OCI-LY3 (cell line): ENCODE data around the gene GMPR.

Source experiments
- EZH2phosphoT487 ChIP-seq: fragments of 200-600 bp; shearing (Covaris generic); IDR thresholded peaks from 2 replicates; pipeline ENCODE4 v1.6.1; 2018; ENCODE audit warnings: antibody characterized with exemption, mixed run types, low read depth
- TF ChIP-seq, protein P1 (sequence below): fragments of 200-600, 300-600 bp; sonication (generic); IDR thresholded peaks from 2 replicates; pipeline ENCODE4 v1.5.1; 2014; ENCODE audit warnings: antibody characterized with exemption, low read length, low read depth

DNA sequence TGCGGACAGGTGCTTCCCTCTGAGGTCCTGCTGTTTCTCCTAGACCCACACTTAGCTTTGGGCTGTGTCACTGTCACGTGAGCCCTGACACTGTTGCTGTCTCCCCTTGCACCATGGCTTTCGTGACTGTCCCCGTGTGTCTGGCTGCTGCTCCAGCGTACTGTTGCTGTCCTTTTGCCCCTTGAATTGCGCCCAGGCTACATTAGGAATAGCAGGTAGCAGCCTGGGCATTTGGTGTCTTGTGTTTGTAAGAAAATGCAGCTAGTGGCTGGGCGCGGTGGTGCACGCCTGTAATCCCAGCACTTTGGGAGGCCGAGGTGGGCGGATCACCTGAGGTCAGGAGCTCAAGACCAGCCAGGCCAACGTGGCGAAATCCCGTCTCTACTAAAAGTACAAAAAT is 46.1 kb downstream of the GMPR start:
- TF ChIP-seq, protein P1, sequence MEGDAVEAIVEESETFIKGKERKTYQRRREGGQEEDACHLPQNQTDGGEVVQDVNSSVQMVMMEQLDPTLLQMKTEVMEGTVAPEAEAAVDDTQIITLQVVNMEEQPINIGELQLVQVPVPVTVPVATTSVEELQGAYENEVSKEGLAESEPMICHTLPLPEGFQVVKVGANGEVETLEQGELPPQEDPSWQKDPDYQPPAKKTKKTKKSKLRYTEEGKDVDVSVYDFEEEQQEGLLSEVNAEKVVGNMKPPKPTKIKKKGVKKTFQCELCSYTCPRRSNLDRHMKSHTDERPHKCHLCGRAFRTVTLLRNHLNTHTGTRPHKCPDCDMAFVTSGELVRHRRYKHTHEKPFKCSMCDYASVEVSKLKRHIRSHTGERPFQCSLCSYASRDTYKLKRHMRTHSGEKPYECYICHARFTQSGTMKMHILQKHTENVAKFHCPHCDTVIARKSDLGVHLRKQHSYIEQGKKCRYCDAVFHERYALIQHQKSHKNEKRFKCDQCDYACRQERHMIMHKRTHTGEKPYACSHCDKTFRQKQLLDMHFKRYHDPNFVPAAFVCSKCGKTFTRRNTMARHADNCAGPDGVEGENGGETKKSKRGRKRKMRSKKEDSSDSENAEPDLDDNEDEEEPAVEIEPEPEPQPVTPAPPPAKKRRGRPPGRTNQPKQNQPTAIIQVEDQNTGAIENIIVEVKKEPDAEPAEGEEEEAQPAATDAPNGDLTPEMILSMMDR, result no peak
- TF ChIP-seq EZH2phosphoT487, result no peak
